GF-D8 (cell line): ENCODE results near the gene EYS.

Experiments used
- DNase-seq: peaks from one replicate; lab custom pipeline; 2025; lab: John Stamatoyannopoulos, UW

The EYS gene

DNA sequence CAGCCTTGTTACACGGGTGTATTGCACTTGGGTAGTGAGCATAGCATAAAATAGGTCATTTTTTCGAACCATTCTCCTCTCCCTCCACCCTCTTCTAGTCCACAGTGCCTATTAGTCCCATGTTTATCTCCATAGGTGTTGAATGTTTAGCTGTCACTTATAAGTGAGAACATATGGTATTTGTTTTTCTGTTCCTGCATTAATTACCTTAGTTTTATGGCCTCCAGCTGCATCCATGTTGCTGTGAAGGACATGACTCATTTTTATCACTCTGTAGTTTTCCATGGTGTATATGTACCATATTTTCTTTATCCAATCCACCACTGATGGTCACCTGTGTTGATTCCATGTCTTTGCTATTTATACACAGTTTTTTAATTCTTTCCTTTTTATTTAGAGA lies 889.5 kb downstream of the EYS start:
- no peak for DNase-seq

DNA sequence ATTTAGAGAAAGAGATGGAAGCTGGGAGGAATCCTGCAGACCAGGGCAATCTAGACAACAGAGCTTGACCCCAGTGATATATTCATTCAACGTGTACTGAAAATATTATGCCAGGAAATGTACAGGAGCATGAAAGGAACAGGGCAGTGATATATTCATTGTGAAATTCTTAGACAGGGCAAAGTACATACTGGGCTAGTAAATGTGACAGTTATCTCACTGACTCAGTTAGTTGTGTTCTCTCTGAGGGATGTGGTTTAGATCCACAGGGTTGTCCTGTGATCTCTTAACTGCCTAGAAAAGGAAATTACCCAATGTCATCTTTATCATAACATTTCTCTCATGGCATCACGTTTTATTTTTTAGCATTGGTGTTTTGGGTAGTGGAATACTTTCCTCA lies 891.3 kb downstream of the EYS start:
- no peak for DNase-seq

DNA sequence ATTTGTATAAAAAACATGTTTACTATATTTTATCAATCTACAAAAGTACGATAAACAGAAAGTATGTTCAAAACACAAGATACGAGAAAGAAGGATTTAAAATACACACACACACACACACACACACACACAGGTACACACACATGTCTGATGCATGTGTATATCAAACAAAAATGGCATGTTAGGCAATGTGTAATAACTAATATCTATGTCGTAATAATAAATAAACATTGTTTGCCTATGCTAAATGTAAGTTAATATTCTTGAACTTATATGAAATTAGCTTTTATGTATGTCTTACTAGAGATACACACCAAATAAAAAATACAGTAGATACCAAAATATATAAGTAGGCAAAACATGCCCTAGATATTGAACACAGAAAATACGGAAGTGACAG lies 894.9 kb downstream of the EYS start:
- no peak for DNase-seq

DNA sequence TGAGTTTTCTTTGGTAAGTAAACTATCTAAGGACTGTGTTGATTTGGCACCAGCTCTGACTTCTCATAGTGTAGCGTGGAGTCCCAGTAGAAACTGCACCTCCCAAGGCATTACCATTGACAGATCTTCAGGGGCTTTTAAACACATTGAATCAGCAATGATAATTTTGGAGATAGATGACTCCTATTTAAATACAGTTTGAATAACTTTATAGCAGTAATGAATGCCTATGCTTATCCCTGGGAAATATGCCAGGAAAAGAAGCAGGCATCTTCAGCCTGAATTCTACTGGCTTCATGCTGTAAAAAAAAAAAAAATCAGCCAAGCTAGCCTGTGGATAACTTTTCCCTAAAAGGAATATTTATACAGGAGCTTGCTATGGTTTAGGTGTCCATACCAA lies 895.9 kb downstream of the EYS start:
- no peak for DNase-seq

DNA sequence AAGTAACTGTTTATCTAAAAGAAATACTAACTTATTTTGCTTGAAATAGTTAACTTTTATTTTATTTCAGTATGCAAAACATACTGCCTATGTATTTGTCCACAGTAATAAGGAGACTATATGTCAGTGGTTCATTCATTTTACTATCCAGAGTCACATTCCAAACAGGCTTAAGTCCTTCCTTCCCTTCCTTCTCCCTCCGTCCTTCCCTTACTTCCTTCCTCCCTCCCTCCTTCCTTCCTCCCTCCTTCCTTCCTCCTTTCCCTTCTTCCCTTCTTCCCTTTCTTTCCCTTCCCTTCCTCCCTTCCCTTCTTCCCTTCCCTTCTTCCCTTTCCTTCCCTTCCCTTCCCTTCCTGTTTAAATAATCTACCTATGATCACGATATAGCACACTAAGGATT lies 899.2 kb downstream of the EYS start:
- DNase-seq, result no peak

DNA sequence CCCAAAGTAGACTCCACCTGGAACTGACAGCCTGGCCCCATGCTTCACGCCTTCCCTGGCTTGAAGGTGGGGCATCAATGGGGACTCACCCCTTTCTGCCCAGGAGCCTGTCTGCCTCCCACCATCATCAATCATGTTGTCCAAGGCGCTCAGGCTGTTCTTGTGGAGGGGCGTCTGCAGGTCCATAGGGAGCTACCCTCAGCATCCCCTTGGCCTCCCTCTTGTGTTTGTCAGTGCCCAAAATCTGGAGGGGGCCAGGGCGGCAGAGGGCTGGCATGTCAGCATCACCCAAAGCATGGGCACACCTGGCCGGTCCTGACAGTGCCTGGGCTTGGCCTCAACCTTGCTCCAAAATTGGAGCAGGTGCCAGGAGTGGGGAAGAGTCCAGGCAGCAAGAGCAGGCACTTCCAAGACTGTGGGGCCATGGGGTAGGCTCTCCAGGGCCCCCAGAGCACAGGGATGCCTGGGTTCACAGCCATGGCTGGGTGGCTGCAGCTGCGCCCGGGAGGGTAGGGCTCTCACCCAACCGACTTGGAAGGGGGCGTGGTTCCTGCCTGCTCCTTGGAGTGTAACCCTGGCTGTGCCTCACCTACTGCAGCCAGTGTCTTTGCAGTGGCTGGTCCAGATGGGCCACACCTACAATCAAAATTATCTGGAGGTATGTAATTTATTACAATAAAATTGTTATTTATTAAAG lies 903.4 kb downstream of the EYS start:
- DNase-seq, result no peak

DNA sequence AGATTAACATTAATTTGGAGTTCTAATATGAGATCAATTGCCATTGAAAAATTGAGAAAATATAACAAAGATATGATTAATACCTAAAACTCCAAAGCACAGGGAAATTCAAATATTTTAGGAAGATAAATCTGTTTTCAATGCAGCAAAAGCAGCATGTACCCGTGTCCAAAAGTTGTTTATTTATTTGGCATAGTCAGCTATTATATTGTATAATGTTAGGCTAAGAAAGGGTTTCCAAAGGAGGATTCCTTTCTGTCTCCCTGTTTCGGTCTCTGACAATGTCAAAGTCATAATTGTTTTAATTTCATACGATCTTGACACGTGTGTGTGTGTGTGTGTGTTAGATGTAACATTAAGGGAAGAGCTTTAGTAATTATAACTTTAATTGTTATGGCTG lies 914.5 kb downstream of the EYS start:
- no peak for DNase-seq

DNA sequence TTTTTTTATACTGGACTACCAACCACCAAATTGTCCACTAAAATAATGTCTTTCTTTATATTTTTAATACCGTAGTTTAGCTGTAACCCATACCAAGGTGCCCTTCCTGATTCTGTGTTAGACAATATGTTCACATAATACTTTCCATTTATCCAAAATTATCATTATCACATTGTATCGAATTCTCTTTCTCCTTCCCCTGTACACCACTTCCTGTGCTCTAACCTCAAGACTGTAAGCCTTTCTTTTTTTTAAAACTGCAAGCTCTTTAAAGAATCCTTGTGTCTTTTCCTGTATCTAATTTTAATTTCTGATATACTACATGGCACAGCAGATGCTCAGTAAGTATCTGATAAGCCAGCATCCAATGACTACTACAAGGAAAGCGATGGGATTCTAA lies 917.5 kb downstream of the EYS start:
- DNase-seq, result no peak

DNA sequence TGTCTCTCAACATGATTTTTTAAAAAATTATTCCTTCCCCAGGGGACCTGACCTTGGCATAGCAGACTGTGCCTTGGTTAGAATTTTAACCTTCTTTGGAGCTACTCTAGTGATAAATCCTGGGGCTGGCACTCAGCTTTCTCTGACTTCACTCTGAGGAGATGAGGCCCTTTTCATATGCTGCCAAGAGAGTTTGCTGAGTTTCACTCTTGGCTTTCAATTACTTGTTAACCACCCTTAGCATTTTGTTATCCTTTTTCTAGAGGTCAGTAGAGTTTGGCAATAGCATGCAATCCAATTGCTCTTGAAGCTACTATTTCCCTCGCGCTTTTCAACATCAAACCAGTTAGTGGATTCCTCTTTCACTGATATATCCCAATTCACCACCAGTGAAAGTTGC lies 920.3 kb downstream of the EYS start:
- no peak for DNase-seq

DNA sequence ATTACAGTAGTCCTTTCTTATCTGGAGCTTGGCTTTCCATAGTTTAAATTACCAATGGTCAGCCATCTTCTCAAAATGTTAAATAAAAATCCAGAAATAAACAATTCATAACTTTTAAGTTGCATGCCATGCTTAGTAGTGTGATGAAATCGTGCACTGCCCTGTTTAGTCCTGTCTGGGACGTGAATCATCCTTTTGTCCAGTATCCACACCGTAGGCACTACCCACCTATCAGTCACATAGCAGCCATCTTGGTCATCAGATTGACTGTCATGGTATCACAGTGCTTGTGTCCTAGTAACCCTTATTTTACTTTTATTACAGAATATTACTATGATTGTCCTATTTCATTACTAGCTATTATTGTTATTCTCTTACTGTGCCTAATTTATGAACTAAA lies 924.1 kb downstream of the EYS start:
- no peak for DNase-seq

DNA sequence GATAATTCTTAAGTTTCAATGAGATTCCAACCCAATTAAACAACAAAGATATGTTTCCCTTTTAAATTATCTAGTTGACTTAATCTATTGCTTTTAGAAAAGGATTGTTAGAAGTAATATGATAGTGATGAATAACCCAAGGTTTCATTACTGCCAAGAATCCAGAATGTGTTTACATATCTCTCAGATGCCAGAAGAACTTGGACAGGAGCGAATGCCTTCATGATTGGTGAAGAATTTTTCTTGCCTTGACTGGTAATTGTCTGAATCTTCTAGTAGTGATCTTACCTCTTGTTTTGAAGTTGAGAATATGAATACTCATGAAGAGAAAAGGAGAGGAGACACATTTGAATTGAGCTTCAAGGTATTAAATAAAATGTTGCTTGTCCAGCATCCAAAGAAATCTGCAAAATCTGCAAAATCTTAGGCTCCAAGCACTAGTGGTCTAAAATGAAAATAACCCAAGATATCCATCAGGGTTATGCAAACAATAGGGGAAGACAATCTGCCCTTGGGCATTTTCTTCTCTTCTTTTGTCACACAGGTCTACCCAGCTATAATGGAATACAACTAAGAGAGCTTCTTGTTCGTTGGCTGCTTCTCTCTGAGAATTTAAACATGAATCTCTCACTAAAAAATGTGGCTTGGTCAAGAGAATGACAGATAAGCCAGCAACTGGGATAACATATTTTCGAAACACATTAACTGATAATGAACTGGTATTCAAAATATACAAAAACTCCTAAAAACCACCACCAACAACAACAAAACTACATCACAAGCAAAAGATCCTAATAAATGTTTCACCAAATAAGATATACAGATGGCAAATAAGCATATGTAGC lies 928.9 kb downstream of the EYS start:
- DNase-seq, result no peak

DNA sequence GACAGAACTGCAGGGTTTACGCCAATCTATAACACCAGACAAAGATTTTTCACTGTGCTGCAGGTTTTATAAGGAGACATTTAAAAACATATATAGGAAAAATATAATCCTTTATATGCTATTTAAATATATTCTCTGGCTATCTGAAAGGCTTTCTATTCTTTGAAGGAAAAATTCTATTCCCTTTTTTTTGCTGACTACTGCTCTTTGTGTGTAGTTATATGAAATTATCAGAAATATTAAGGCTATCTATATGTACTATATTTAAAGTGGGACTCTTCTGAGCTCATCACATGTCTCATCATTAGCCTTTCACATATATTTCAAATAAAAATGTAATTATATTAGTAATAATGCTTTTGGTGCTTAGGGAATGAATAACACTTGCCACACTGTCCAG lies 930.7 kb downstream of the EYS start:
- DNase-seq, result no peak

DNA sequence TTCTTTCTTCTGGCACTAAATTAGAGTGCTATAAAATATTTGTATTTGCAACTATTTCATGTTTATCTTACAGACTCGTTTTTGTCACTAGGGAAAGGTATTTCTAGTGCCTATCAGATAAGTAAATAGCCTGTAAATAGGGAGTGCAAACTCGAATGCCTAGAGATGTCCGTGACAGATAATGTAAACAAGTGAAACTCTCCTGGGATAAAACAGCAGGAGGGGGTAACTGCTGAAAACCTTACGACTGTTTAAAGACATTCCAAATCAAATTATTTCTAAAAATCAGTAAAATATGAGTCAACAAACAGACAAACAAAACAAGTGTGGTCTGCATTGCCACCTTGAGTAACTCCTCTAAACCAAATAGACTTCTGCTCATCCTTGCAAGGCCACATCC lies 932.1 kb downstream of the EYS start:
- DNase-seq, result no peak

DNA sequence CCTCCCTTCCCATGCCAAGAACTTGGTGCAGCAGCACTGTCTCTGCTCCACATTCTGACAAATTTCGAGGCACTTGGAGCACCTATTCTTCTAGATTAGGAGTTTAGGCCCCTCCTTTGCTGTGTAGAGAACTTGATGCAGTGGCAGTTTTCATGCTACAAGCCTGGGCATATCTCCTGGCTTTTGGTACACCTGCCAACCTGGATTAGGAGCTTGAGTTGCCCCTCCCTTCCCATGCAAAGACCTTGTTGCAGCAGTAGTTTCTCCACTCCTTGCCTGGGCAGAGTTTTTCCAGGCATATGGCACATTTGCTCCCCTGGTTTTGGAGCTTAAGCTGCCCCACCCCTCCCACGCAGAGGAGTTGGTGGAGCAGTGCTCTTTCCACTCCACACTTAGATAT lies 956.1 kb downstream of the EYS start:
- no peak for DNase-seq

DNA sequence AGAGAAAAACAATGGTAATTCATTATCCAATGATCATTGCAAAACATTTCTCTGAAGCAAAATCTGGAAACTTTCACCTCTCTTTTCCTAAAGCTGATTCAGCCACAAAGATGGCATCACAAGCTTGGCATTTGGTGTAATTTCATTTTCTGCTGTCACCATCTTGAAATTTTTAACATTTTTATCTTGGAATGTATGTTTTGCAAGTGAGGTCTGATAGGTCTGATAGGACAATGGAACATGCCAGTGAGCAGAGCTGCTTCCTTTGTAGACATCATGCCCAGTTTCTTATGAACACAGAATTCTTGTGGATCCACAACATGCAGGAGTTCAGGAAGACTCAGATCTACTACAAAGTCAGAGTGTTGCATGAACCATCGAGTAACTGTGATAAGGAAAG lies 969.6 kb downstream of the EYS start:
- no peak for DNase-seq

DNA sequence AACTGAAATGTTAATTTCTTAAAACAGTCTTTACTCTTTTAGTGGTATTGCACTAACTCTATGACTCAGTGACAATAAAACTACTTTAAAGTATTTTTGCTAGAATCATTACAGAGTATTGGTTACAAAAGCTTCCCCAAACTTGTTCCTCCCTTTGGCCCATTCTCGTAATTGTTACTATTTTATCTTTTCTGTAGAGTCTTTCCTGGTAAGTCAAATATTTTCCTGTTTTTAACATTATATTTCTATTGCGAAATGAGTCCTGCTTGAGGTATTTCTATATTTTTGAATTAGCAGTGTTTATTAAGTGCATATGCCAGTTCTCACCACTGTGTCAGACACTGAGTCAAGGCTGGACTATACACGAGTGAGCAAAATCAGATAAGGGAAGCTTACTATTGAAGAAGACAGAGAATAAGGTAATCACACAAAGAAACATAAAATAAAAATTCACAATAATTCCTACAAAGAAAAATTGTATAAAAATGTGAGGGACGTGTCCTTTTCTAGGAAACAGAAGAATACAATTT lies 970.5 kb downstream of the EYS start:
- DNase-seq, result no peak

DNA sequence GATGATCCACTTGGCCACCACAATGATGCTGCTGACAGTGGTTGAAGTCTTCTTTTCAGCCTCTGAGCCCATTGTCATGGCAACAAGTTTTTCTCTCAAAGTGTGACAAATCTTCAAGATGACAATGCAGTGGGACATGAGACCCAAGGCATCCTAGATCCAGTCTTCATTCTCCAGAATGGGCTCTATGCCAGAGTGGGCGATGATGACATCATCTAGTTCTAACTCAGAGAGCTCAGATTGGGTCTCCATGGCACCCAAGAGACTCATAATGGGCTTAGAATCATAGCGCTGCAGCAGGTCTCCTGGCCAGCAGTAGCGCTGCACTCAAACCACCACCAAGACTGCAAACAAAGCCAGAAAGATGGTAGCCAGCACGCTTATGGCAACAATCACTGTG lies 973.6 kb downstream of the EYS start:
- no peak for DNase-seq

DNA sequence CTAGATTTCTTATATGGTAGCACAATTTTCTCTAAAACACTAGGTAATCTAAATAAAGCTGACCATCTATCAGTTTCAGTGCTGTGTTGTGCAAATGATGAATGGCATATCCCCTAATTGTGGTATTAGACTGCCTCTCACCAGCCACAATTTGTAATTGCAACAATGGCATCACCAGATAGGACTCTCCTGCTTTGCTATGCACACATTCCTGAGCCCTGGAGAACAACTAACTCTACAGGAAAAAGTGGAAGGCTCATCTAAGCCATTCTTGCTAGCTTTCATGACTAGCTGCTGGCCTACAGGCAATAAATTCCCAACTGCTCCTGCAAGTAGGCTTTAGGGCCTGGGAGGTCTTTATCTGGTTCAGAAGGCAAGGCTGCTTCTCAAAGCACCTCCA lies 974.1 kb downstream of the EYS start:
- no peak for DNase-seq

DNA sequence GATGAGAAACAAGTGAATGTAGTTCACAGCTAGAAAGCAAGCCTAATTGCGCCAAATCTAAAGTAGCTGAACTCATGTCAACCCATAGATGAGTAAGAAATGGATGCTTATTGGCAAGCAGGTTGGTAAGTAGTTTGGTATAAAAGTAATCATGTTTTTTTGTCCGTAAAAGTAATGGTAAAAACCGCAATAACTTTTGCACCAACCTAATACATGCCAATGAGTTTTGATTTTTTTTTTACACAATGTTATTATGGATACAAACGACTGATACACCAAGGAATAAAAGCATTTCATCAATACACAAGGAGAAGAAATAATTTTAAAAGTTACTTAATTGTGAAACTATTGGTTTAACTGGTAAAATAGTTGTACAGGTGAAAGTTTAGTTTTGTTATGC lies 977.5 kb downstream of the EYS start:
- DNase-seq, result no peak

DNA sequence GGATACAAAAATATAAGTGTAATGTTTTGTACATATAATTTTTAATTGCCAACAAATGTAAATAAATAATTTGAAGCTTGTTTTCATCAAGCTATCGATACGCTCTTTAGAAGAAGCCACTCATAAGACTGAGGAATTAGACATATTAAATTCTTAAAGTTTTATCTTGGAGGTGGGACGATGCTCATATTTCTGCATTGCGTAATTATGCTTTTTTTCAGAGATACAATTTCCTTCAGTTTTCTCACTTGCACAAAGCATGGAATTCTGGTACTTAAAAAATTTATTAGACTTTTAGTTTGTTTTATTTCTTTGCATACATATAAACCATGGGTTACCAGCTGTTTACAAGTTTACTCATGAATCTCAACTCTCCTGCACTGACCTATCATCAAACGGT lies 980.0 kb downstream of the EYS start:
- DNase-seq, result no peak

DNA sequence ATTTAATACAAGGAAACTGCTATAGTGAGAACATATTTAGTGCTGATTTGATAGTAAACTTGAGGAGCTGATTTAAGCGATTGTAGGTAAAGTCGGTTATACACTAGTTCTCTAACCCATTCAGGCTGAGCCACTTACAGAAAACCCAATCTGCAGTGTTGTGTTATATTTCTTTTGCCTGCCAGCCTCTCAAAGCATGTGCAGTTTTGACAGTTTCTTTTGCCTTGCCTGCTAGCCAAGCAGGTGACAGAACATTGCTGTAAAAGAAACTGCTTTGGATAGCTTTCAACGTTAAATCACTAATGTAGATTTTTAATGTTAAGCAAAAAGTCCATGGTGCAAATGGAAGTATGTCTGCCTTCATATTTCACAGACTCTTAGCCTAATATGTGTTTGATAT lies 982.9 kb downstream of the EYS start:
- no peak for DNase-seq

DNA sequence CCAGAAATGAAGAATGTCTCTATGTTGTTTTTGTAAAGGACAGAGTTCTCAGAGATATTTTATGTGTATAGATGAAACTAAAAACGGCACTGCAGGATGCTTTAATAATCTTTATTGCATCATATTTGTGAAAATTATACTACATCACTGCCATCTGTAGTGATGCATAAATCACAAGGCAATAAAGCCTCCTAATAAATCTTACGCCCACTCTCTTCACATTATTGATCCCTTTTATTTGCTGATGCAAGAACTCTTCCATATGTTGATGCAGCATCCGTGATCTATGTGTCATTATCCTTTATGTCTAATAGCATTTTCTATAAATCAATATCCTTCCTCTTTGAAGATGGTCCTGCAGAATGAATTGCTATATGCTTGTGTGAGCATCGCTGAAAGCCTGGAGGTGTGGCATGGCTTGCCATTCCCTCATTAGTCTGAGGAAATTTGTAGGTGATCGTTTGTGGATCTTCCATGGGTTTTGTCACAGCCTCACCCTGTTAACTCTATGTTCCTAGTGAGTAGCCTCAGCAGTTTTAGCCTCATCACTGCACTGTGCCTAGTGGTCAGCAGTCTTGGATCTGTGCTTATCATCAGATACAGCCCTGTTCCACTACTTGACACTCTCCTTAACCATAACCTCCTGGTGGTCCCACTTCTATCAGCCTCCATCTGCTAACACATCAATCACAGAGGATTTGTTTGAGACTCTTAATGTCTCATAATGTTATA lies 983.5 kb downstream of the EYS start:
- DNase-seq, result no peak

DNA sequence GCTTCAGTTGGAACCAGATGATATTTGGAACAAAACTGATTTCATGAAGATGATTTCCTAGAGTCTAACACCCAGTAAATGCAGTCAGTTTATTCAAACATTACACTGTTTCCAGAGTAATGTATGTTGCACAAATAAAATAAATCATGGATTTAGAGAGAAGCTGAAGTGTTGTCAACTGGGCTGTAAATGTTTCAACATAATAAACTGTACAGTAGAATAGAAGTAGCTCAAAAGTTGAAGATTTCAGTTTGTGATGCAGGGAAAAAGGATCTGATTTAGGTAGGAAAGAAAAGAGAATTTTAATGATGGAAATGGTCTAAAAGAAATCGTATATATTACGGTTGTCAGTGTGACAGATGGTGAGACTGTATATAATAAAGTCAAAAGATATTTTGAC lies 985.2 kb downstream of the EYS start:
- no peak for DNase-seq
